Brain microvascular endothelial cell (primary cell): ENCODE measurements around the gene ZIC5.
"Not testable (repeated sequence)": the region's sequence is repeated elsewhere in the genome, so short reads cannot be mapped to it uniquely, and the experiment has no call there.

Source experiments
- DNase-seq: peaks from one replicate; pipeline ENCODE4 v3.0.0-alpha.2; 2020
- H3K27ac ChIP-seq: fragments of 250-450 bp; sonication (Bioruptor Pico); 2 replicates; pipeline ENCODE4 v1.5.1; 2020; ENCODE audit warnings: mild to moderate bottlenecking, moderate library complexity
- H3K27me3 ChIP-seq: fragments of 250-450 bp; sonication (Bioruptor Pico); replicated peaks from 2 replicates; pipeline ENCODE4 v1.5.1; 2020; ENCODE audit warnings: mild to moderate bottlenecking
- H3K36me3 ChIP-seq: fragments of 250-450 bp; sonication (Bioruptor Pico); replicated peaks from 2 replicates; pipeline ENCODE4 v1.5.1; 2020; ENCODE audit warnings: mild to moderate bottlenecking
- H3K4me3 ChIP-seq: 2 replicates; pipeline ENCODE4 v1.5.1; 2011; ENCODE audit warnings: low read depth, mild to moderate bottlenecking, control low read depth, low read length, moderate library complexity
- CTCF ChIP-seq: IDR thresholded peaks from 2 replicates; pipeline ENCODE4 v1.5.1; 2011; ENCODE audit warnings: low read depth, mild to moderate bottlenecking, moderate library complexity, low read length, control low read depth, inconsistent platforms; ENCODE audit errors: missing control alignments
- in situ Hi-C: cut with HindIII; loops from 2 replicates; pipeline ENCODE4 v1.10.0; 2017; ENCODE audit warnings: low sequenced_read_pairs, low pct_ligation_motif_present

Gene ZIC5

GRCh38 chr13:99947666-99948065, 23.9 kb downstream of the ZIC5 start:
- Histone ChIP-seq H3K27me3 (no peaks in the 10 kb centered on the region), H3K4me3 (no peak overlapping the region), H3K36me3 (no peaks in the 10 kb centered on the region), H3K27ac (no peak overlapping the region)
- no peak for TF ChIP-seq CTCF
- in situ Hi-C loops = no loop called here
- DNase-seq = no peak

DNA sequence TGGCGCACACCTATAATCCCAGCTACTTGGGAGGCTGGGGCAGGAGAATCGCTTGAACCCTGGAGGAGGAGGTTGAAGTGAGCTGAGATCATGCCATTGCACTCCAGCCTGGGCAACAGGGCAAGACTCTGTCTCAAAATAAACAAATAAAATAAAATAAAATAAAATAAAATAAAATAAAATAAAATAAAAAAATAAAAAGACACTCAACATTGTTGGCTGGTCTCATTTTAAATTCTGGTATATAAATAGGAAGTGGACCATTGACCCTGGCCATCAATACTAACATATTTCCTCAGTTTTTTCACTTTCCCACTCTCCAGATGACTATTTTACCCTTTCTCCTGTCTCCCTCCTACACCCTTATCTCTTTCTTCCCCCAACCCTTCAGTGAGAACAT, 26.1 kb downstream of the ZIC5 start:
- H3K36me3 ChIP-seq, DNase-seq, in situ Hi-C loops, H3K4me3 ChIP-seq, H3K27ac ChIP-seq, H3K27me3 ChIP-seq: not testable (repeated sequence)

- DNase-seq = no peak
- TF ChIP-seq CTCF = no peak
- H3K27me3 ChIP-seq = no peaks in the 10 kb centered on the region
- no peaks in the 10 kb centered on the region for H3K36me3 ChIP-seq
- in situ Hi-C loops = no loop called here
- no peak overlapping the region for H3K27ac ChIP-seq
- no peak overlapping the region for H3K4me3 ChIP-seq
These were observed 27.0 kb downstream of the ZIC5 start for GRCh38 chr13:99944606-99945005.

- no peak overlapping the region for H3K27ac ChIP-seq
- no peak for DNase-seq
- in situ Hi-C loops = no loop called here
- TF ChIP-seq CTCF = no peak
- no peaks in the 10 kb centered on the region for H3K36me3 ChIP-seq
- H3K27me3 ChIP-seq = no peaks in the 10 kb centered on the region
- H3K4me3 ChIP-seq = no peak overlapping the region
These were observed 27.5 kb downstream of the ZIC5 start for GRCh38 chr13:99944102-99944501.

DNA sequence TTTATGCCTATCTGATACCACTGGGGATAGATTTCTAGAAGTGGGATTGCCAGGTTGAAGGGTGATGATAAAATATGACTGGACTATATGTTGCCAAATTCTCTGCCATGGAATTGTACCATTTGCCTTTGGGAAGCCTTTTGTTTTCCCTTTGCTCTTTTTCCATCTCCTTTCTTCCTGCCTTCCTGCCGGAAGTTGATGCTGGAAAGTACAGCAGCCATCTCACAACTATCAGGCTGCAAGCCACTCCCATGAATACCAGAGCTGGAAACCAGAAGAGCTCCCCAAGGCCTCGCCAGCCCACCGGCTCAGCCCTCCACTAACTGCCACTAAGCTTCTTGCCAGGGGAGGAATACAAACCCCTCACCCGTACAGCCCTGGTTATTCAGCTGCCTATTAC, 29.7 kb downstream of the ZIC5 start:
- no peaks in the 10 kb centered on the region for H3K27me3 ChIP-seq
- in situ Hi-C loops = no loop called here
- no peak overlapping the region for H3K27ac ChIP-seq
- no peak for DNase-seq
- H3K36me3 ChIP-seq = no peaks in the 10 kb centered on the region
- H3K4me3 ChIP-seq = no peak overlapping the region
- TF ChIP-seq CTCF = no peak

DNA sequence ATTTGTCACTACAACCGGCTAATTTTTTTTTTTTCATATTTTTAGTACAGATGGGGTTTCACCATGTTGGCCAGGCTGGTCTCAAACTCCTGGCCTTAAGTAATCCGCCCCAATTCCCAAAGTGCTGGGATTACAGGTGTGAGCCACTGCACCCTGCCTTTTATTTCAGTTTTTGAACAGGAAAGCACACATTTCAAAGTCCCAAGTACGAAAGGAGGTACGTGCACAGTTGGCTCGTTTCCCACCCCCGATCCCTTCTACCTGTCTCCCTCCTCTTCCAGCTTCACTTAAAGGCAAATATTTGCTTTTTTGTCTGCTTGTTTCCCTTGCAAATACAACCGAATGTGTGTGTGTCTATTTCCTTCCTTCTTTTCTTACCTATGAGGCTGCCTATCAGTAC, 30.5 kb downstream of the ZIC5 start:
- no peak for TF ChIP-seq CTCF
- H3K27me3 ChIP-seq = no peaks in the 10 kb centered on the region
- no peak overlapping the region for H3K4me3 ChIP-seq
- H3K27ac ChIP-seq = no peak overlapping the region
- in situ Hi-C loops = no loop called here
- no peaks in the 10 kb centered on the region for H3K36me3 ChIP-seq
- DNase-seq = no peak

DNA sequence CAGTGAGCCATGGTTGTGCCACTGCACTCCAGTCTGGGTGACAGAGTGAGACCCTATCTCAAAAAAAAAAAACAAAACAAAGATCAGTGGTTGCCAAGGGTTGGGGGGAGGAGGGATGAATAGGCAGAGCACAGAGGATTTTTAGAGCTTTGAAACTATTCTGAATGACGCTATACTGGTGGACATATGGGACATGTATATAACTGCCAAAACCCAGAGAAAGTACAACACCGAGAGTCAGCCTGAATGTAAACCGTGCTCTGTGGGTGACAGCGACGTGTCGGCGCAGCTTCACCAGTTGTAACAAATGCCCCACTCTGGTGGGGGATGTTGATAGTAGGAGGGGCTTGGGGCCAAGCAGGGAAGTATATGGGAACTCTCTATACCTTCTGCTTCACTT, 32.9 kb downstream of the ZIC5 start:
- Histone ChIP-seq H3K4me3 (no peak overlapping the region), H3K27ac (no peak overlapping the region), H3K36me3 (no peaks in the 10 kb centered on the region), H3K27me3 (no peaks in the 10 kb centered on the region)
- DNase-seq = no peak
- in situ Hi-C loops = no loop called here
- TF ChIP-seq CTCF = no peak
